Vagina (tissue), 2 donors: ENCODE measurements around the gene MED17. TPM values are rescaled to one million over a fixed set of nuclear protein-coding genes. Genes with fewer than 3 reads are reported as not detected.
"Not testable (repeated sequence)": the region's sequence is repeated elsewhere in the genome, so short reads cannot be mapped to it uniquely, and the experiment has no call there.

ENCODE experiments used
- DNase-seq, 2 donors: peaks; one replicate each; pipeline ENCODE4 v3.0.0-alpha.2; 2017; ENCODE audit errors: extremely low spot score in 2 of 2
- H3K27ac ChIP-seq: fragments of 200-600 bp; sonication (generic); one replicate; pipeline ENCODE4 v1.5.1; 2019
- H3K27me3 ChIP-seq: fragments of 200-600 bp; sonication (generic); one replicate; pipeline ENCODE4 v1.5.1; 2019
- H3K36me3 ChIP-seq, 2 donors: fragments of 200-600 bp; sonication (generic); one replicate each; pipeline ENCODE4 v1.5.1; 2017 to 2019
- H3K4me1 ChIP-seq: fragments of 200-600 bp; sonication (generic); one replicate; pipeline ENCODE4 v1.5.1; 2019
- H3K4me3 ChIP-seq, 2 donors: fragments of 200-600 bp; sonication (generic); 1 replicate in 1 of 2; 2 replicates in 1 of 2; pipeline ENCODE4 v1.5.1; 2016 to 2019
- H3K9me3 ChIP-seq: fragments of 200-600 bp; sonication (generic); one replicate; pipeline ENCODE4 v1.5.1; 2019
- CTCF ChIP-seq, 3 experiments: fragments of 450-650 bp in 2 of 3; fragments of 200-600 bp in 1 of 3; sonication (generic) in 1 of 3; IDR thresholded peaks; one replicate each; pipeline ENCODE4 v1.5.1; 2017 to 2019; ENCODE audit warnings: antibody characterized with exemption in 3 of 3, mild to moderate bottlenecking in 2 of 3, moderate library complexity in 2 of 3
- POLR2A ChIP-seq, 2 donors: fragments of 450-650 bp; IDR thresholded peaks; one replicate each; pipeline ENCODE4 v1.6.1; 2017; ENCODE audit warnings: antibody characterized with exemption in 2 of 2, mild to moderate bottlenecking in 2 of 2, moderate library complexity in 2 of 2
- POLR2AphosphoS5 ChIP-seq, 2 donors: sonication (generic); formaldehyde crosslinking; IDR thresholded peaks; one replicate each; pipeline ENCODE4 v1.9.0; 2017; ENCODE audit warnings: antibody characterized with exemption in 2 of 2, mild to moderate bottlenecking in 2 of 2, low read depth in 1 of 2; ENCODE audit not compliant: insufficient read depth in 1 of 2
- intact Hi-C: fragments of 100-400 bp; cut with DNase I; formaldehyde crosslinking; loops from one replicate; pipeline ENCODE4 v1.15.1; 2023
- total RNA-seq: library from RNA; depleted of rRNA; stranded (reverse); fragments of >200 nt; gene quantifications from one replicate; pipeline ENCODE4 v1.2.3, GENCODE V29; 2016

The MED17 gene
- total RNA-seq, 1 donor from 2014 or later, result 29.0 TPM

GRCh38 chr11:93770160-93770559, 13.9 kb upstream of the MED17 start:
- DNase-seq, result no peak
- Histone ChIP-seq H3K27me3 (no peaks in the 10 kb centered on the region), H3K27ac (no peak overlapping the region), H3K4me3 (no peak overlapping the region), H3K9me3 (no peaks in the 10 kb centered on the region), H3K4me1 (no peaks in the 10 kb centered on the region), H3K36me3 (no peaks in the 10 kb centered on the region)
- TF ChIP-seq CTCF (IDR thresholded peaks at IDR 0.05) (no peak), POLR2A (IDR thresholded peaks at IDR 0.05) (no peak), POLR2AphosphoS5 (IDR thresholded peaks at IDR 0.05; ENCODE audit: insufficient read depth in 1 of 2, low read depth in 1 of 2) (no peak)
- intact Hi-C loops, result no loop called here

GRCh38 chr11:93772123-93772522, 12.0 kb upstream of the MED17 start:
- no peak for DNase-seq
- no peak overlapping the region for H3K27ac ChIP-seq
- no peak for TF ChIP-seq CTCF (IDR thresholded peaks at IDR 0.05)
- no peak for TF ChIP-seq POLR2A (IDR thresholded peaks at IDR 0.05)
- TF ChIP-seq POLR2AphosphoS5 (IDR thresholded peaks at IDR 0.05; ENCODE audit: insufficient read depth in 1 of 2, low read depth in 1 of 2), result no peak
- intact Hi-C loops, result no loop called here
- no peak overlapping the region for H3K4me3 ChIP-seq
- H3K9me3 ChIP-seq, result no peaks in the 10 kb centered on the region
- no peaks in the 10 kb centered on the region for H3K36me3 ChIP-seq
- no peaks in the 10 kb centered on the region for H3K27me3 ChIP-seq
- H3K4me1 ChIP-seq, result no peaks in the 10 kb centered on the region

- no peak for DNase-seq
- Histone ChIP-seq H3K4me1 (no peaks in the 10 kb centered on the region), H3K9me3 (no peaks in the 10 kb centered on the region), H3K36me3 (no peaks in the 10 kb centered on the region), H3K4me3 (no peak overlapping the region), H3K27me3 (no peaks in the 10 kb centered on the region), H3K27ac (no peak overlapping the region)
- intact Hi-C loops, result no loop called here
- TF ChIP-seq POLR2AphosphoS5 (IDR thresholded peaks at IDR 0.05; ENCODE audit: insufficient read depth in 1 of 2, low read depth in 1 of 2), result no peak
- no peak for TF ChIP-seq POLR2A (IDR thresholded peaks at IDR 0.05)
- TF ChIP-seq CTCF (IDR thresholded peaks at IDR 0.05), result no peak
Measured at GRCh38 chr11:93773045-93773477, 11.0 kb upstream of the MED17 start.

- intact Hi-C loops, result no loop called here
- no peaks in the 10 kb centered on the region for H3K9me3 ChIP-seq
- H3K27ac ChIP-seq, result no peak overlapping the region
- H3K4me1 ChIP-seq, result no peaks in the 10 kb centered on the region
- H3K36me3 ChIP-seq, result no peaks in the 10 kb centered on the region
- DNase-seq, result no peak
- H3K27me3 ChIP-seq, result no peaks in the 10 kb centered on the region
- H3K4me3 ChIP-seq, result no peak overlapping the region
- TF ChIP-seq POLR2A (IDR thresholded peaks at IDR 0.05), result no peak
- TF ChIP-seq POLR2AphosphoS5 (IDR thresholded peaks at IDR 0.05; ENCODE audit: insufficient read depth in 1 of 2, low read depth in 1 of 2), result no peak
- no peak for TF ChIP-seq CTCF (IDR thresholded peaks at IDR 0.05)
Measured at GRCh38 chr11:93773601-93774200, 10.4 kb upstream of the MED17 start.

GRCh38 chr11:93774560-93774959, 9.5 kb upstream of the MED17 start:
- H3K27me3 ChIP-seq, DNase-seq, H3K36me3 ChIP-seq, H3K4me1 ChIP-seq, intact Hi-C loops, H3K4me3 ChIP-seq, H3K9me3 ChIP-seq, H3K27ac ChIP-seq: not testable (repeated sequence)
